ENCODE results near the gene HACD1. TPM values are rescaled to one million over a fixed set of nuclear protein-coding genes. Genes with fewer than 3 reads are reported as not detected.

The HACD1 gene
- total and polyA plus RNA-seq, 11 donors = 80.0 to 291 (median 155) TPM

- peaks cover 0 to 13% (median 0%) of the 10 kb centered on the region in 12 donors for H3K9me3 ChIP-seq
- TF ChIP-seq, protein P1, sequence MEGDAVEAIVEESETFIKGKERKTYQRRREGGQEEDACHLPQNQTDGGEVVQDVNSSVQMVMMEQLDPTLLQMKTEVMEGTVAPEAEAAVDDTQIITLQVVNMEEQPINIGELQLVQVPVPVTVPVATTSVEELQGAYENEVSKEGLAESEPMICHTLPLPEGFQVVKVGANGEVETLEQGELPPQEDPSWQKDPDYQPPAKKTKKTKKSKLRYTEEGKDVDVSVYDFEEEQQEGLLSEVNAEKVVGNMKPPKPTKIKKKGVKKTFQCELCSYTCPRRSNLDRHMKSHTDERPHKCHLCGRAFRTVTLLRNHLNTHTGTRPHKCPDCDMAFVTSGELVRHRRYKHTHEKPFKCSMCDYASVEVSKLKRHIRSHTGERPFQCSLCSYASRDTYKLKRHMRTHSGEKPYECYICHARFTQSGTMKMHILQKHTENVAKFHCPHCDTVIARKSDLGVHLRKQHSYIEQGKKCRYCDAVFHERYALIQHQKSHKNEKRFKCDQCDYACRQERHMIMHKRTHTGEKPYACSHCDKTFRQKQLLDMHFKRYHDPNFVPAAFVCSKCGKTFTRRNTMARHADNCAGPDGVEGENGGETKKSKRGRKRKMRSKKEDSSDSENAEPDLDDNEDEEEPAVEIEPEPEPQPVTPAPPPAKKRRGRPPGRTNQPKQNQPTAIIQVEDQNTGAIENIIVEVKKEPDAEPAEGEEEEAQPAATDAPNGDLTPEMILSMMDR (IDR thresholded peaks at IDR 0.05) = no peak
- TF ChIP-seq POLR2A (IDR thresholded peaks at IDR 0.05) = no peak
- ATAC-seq (peak in 1 of 4 donors; percentile 7), DNase-seq (no peak)
- no peak overlapping the region for H3K4me3 ChIP-seq
- peak overlapping the region in 4 of 12 donors; percentile 1 to 31 (median 13) for H3K27ac ChIP-seq
- H3K36me3 ChIP-seq = peaks cover 0 to 26% (median 16%) of the 10 kb centered on the region in 9 donors
- WGBS, 4 donors = 42 to 55% (median 44%) methylated on average over 2 of the region's 2 CpGs
- intact Hi-C loops (cut with DNase I) = no loop called here
- peaks cover 0 to 30% (median 13%) of the 10 kb centered on the region in 12 donors for H3K4me1 ChIP-seq
- no peaks in the 10 kb centered on the region for H3K27me3 ChIP-seq
Measured at GRCh38 chr10:17662193-17663138, 45.3 kb upstream of the HACD1 start.

- 88 to 94% (median 89%) methylated on average over 3 of the region's 3 CpGs for WGBS, 4 donors
- Histone ChIP-seq H3K36me3 (peaks cover 0 to 26% (median 16%) of the 10 kb centered on the region in 9 donors), H3K4me3 (no peak overlapping the region), H3K27me3 (no peaks in the 10 kb centered on the region), H3K9me3 (peaks cover 0 to 15% (median 0%) of the 10 kb centered on the region in 12 donors), H3K27ac (no peak overlapping the region), H3K4me1 (peaks cover 0 to 37% (median 13%) of the 10 kb centered on the region in 12 donors)
- no peak for TF ChIP-seq POLR2A (IDR thresholded peaks at IDR 0.05)
- TF ChIP-seq, protein P1 (IDR thresholded peaks at IDR 0.05) = no peak
- intact Hi-C loops (cut with DNase I) = no loop called here
- DNase-seq (no peak), ATAC-seq (no peak)
Measured at GRCh38 chr10:17661510-17661909, 44.3 kb upstream of the HACD1 start.

GRCh38 chr10:17660921-17661320 is 43.7 kb upstream of the HACD1 start:
- Histone ChIP-seq H3K27ac (no peak overlapping the region), H3K4me1 (peaks cover 0 to 33% (median 11%) of the 10 kb centered on the region in 12 donors), H3K27me3 (no peaks in the 10 kb centered on the region), H3K4me3 (no peak overlapping the region), H3K9me3 (peaks cover 0 to 15% (median 0%) of the 10 kb centered on the region in 12 donors), H3K36me3 (peaks cover 0 to 26% (median 16%) of the 10 kb centered on the region in 9 donors)
- no peak for ATAC-seq
- intact Hi-C loops (cut with DNase I) = no loop called here
- DNase-seq = no peak
- TF ChIP-seq, protein P1 (IDR thresholded peaks at IDR 0.05) = no peak
- no peak for TF ChIP-seq POLR2A (IDR thresholded peaks at IDR 0.05)

- Histone ChIP-seq H3K36me3 (peaks cover 0 to 26% (median 16%) of the 10 kb centered on the region in 9 donors), H3K27me3 (no peaks in the 10 kb centered on the region), H3K4me3 (no peak overlapping the region), H3K4me1 (peaks cover 0 to 32% (median 11%) of the 10 kb centered on the region in 12 donors), H3K9me3 (peaks cover 0 to 15% (median 0%) of the 10 kb centered on the region in 12 donors), H3K27ac (no peak overlapping the region)
- TF ChIP-seq, protein P1 (IDR thresholded peaks at IDR 0.05) = no peak
- no peak for TF ChIP-seq POLR2A (IDR thresholded peaks at IDR 0.05)
- intact Hi-C loops (cut with DNase I) = no loop called here
- 86 to 93% (median 90%) methylated on average over 4 of the region's 4 CpGs for WGBS, 4 donors
- ATAC-seq (no peak), DNase-seq (no peak)
Measured at GRCh38 chr10:17659365-17659764, 42.2 kb upstream of the HACD1 start.

Measured in heart left ventricle (tissue), 16 donors.